ENCODE results near the gene OR10J5.

OR10J5 gene

DNA sequence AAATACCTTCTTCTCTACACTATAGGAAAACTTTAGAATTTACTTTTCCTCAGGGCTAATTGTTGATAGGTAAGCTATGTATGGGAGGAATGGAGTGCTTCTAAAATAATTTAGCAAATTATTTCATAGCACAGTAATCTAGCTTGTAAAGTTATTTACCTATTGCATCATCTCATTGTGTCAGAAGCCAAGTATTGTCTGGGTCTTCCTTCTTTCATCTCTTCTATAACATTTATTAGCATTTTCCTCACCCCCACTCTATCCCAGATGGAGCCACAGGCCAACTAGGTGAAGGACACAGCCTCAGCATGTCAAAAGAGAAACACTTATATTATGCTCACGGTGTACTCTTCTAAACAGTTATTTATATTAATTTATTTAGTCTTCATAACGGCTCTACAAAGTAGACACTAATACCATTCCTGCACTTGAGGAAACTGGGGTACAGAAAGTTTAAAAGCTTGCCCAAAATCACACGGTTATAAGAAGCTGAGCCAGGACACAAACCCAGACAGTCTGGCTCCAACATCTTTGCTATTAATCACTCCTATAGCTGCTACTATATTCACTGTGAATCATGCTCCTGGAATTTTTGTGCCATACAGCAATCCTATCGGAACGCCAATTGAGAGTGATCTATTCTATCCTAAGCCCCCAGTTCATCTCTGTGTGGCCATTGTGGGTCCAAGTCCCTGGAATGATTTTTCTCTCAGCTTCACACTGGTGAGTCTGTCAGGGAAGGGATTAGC lies 43.1 kb downstream of the OR10J5 start:
- in situ Hi-C loops (cut with MboI; ENCODE audit: low sequenced_read_pairs) = no loop called here

Data from HL-60/S4 treated with phorbol 12-myristate 13-acetate at 8.2 ng/mL for 4 days and 3 days (cell line).